Measurements from ENCODE around the gene IPMK.
"Not testable (repeated sequence)": the region's sequence is repeated elsewhere in the genome, so short reads cannot be mapped to it uniquely, and the experiment has no call there.

The IPMK gene

GRCh38 chr10:58220769-58221451, 46.8 kb downstream of the IPMK start:
- no peak for DNase-seq

- DNase-seq: no peak
Measured at GRCh38 chr10:58219875-58220274, 47.8 kb downstream of the IPMK start.

GRCh38 chr10:58217612-58218011, 50.1 kb downstream of the IPMK start:
- DNase-seq: no peak

- no peak for DNase-seq
Measured at GRCh38 chr10:58212622-58213021, 55.1 kb downstream of the IPMK start.

- DNase-seq: no peak
Measured at GRCh38 chr10:58210160-58210559, 57.5 kb downstream of the IPMK start.

GRCh38 chr10:58209669-58210068, 58.0 kb downstream of the IPMK start:
- no peak for DNase-seq

- DNase-seq: no peak
Measured at GRCh38 chr10:58206251-58206650, 61.4 kb downstream of the IPMK start.

GRCh38 chr10:58201704-58202103, 66.0 kb downstream of the IPMK start:
- no peak for DNase-seq

- no peak for DNase-seq
Measured at GRCh38 chr10:58189269-58189668, 78.4 kb downstream of the IPMK start.

GRCh38 chr10:58184120-58184670, 83.5 kb downstream of the IPMK start:
- DNase-seq: no peak

- DNase-seq: no peak
Measured at GRCh38 chr10:58180666-58181065, 87.0 kb downstream of the IPMK start.

GRCh38 chr10:58179238-58179637, 88.5 kb downstream of the IPMK start:
- no peak for DNase-seq

- DNase-seq: no peak
Measured at GRCh38 chr10:58178811-58179210, 88.9 kb downstream of the IPMK start.

- peak; percentile 21 for DNase-seq
Measured at GRCh38 chr10:58177362-58177947, 90.2 kb downstream of the IPMK start.

GRCh38 chr10:58175990-58176900, 91.4 kb downstream of the IPMK start:
- DNase-seq: no peak

GRCh38 chr10:58174831-58175230, 92.9 kb downstream of the IPMK start:
- DNase-seq: no peak

- no peak for DNase-seq
Measured at GRCh38 chr10:58173391-58173790, 94.3 kb downstream of the IPMK start.

GRCh38 chr10:58171146-58171545, 96.5 kb downstream of the IPMK start:
- DNase-seq: no peak

- DNase-seq: no peak
Measured at GRCh38 chr10:58164517-58164916, 103.2 kb downstream of the IPMK start.

GRCh38 chr10:58158806-58159205, 108.9 kb downstream of the IPMK start:
- no peak for DNase-seq

GRCh38 chr10:58157076-58157766, 110.5 kb downstream of the IPMK start:
- no peak for DNase-seq

- not testable (repeated sequence) for DNase-seq
Measured at GRCh38 chr10:58155941-58156340, 111.8 kb downstream of the IPMK start.

- no peak for DNase-seq
Measured at GRCh38 chr10:58153751-58154150, 113.9 kb downstream of the IPMK start.
